NCI-H2227 (cell line): ENCODE data around the gene MAST4.
"Not testable (repeated sequence)": the region's sequence is repeated elsewhere in the genome, so short reads cannot be mapped to it uniquely, and the experiment has no call there.

ENCODE experiments used
- DNase-seq: peaks from one replicate; lab custom pipeline; 2025; ENCODE audit not compliant: unreplicated experiment; lab: John Stamatoyannopoulos, UW

Gene MAST4

GRCh38 chr5:66694036-66694435 lies 97.8 kb downstream of the MAST4 start:
- DNase-seq, result no peak

GRCh38 chr5:66695840-66696239 lies 99.6 kb downstream of the MAST4 start:
- not testable (repeated sequence) for DNase-seq

GRCh38 chr5:66697796-66698564 lies 101.8 kb downstream of the MAST4 start:
- no peak for DNase-seq

GRCh38 chr5:66701244-66701643 lies 105.1 kb downstream of the MAST4 start:
- DNase-seq, result no peak

- no peak for DNase-seq
These were observed 106.2 kb downstream of the MAST4 start for GRCh38 chr5:66702426-66702825.

GRCh38 chr5:66704790-66705425 lies 108.7 kb downstream of the MAST4 start:
- no peak for DNase-seq

- no peak for DNase-seq
These were observed 112.2 kb downstream of the MAST4 start for GRCh38 chr5:66708368-66708767.

- DNase-seq, result no peak
These were observed 114.4 kb downstream of the MAST4 start for GRCh38 chr5:66710557-66711088.

GRCh38 chr5:66713998-66714397 lies 117.8 kb downstream of the MAST4 start:
- no peak for DNase-seq

GRCh38 chr5:66717455-66718373 lies 121.5 kb downstream of the MAST4 start:
- no peak for DNase-seq

GRCh38 chr5:66718374-66719002 lies 122.3 kb downstream of the MAST4 start:
- DNase-seq, result no peak

GRCh38 chr5:66720780-66721179 lies 124.6 kb downstream of the MAST4 start:
- no peak for DNase-seq

- DNase-seq, result no peak
These were observed 126.5 kb downstream of the MAST4 start for GRCh38 chr5:66722686-66723085.

GRCh38 chr5:66724349-66725139 lies 128.4 kb downstream of the MAST4 start:
- DNase-seq, result no peak

- no peak for DNase-seq
These were observed 131.4 kb downstream of the MAST4 start for GRCh38 chr5:66727630-66728029.

- no peak for DNase-seq
These were observed 131.9 kb downstream of the MAST4 start for GRCh38 chr5:66728049-66728448.

GRCh38 chr5:66737096-66737495 lies 140.9 kb downstream of the MAST4 start:
- DNase-seq, result no peak

GRCh38 chr5:66738136-66738535 lies 141.9 kb downstream of the MAST4 start:
- no peak for DNase-seq

GRCh38 chr5:66739021-66739420 lies 142.8 kb downstream of the MAST4 start:
- DNase-seq, result no peak

- DNase-seq, result no peak
These were observed 143.8 kb downstream of the MAST4 start for GRCh38 chr5:66739951-66740350.
